Measurements from ENCODE around the gene PGAP2.

GRCh38 chr11:3853545-3853842, 45.1 kb downstream of the PGAP2 start:
- no peak for TF ChIP-seq POLR2A (IDR thresholded peaks at IDR 0.05)
- TF ChIP-seq POLR2AphosphoS5 (IDR thresholded peaks at IDR 0.05) = no peak
